ENCODE measurements around the gene PEG3.

GRCh38 chr19:56862741-56863140 lies 22.2 kb upstream of the PEG3 start:
- TF ChIP-seq POLR2A (IDR thresholded peaks at IDR 0.05; ENCODE audit: control extremely low read depth in 1 of 2, low read depth in 2 of 2, low read length in 2 of 2): no peak
- no peak for TF ChIP-seq CEBPB (IDR thresholded peaks at IDR 0.05; ENCODE audit: low read depth, low read length)
- no peak for TF ChIP-seq EZH2 (IDR thresholded peaks at IDR 0.05; ENCODE audit: low read depth, low read length, severe bottlenecking)
- no peak for TF ChIP-seq TEAD4 (IDR thresholded peaks at IDR 0.05; ENCODE audit: low read depth, low read length)
- TF ChIP-seq RAD21 (IDR thresholded peaks at IDR 0.05 in 1 of 2, conservative IDR thresholded peaks at IDR 0.05 in 1 of 2; ENCODE audit: low read depth in 2 of 2, low read length in 2 of 2): no peak
- no peak for TF ChIP-seq TAF1 (IDR thresholded peaks at IDR 0.05; ENCODE audit: low read depth, low read length)
- no peak for TF ChIP-seq CTCF (IDR thresholded peaks at IDR 0.05; ENCODE audit: control extremely low read depth in 1 of 3, insufficient read depth in 1 of 3, low read depth in 1 of 3, low read length in 3 of 3)
- no peak for TF ChIP-seq SIN3A (conservative IDR thresholded peaks at IDR 0.05 in 1 of 2, IDR thresholded peaks at IDR 0.05 in 1 of 2; ENCODE audit: low read depth in 1 of 2, low read length in 2 of 2)
- TF ChIP-seq POLR2AphosphoS5 (IDR thresholded peaks at IDR 0.05; ENCODE audit: low read depth, low read length): no peak
